ENCODE data around the gene ANGPTL2.

DNA sequence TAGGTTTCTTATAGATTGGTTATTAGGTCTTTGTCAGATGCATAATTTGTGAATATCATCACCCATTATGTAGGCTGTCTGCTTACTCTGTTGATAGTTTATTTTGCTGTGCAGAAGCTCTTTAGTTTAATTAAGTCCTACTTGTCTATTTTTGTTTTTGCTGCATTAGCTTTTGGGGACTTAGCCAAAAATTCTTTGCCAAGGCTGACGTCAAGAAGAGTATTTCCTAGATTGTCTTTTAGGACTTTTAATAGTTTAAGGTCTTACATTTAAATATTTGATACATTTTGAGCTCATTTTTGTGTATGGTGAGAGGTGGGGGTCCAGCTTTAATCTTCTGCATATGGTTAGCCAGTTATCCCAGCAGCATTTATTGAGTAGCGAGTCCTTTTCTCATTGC lies 24.8 kb upstream of the ANGPTL2 start:
- TF ChIP-seq, protein P1, sequence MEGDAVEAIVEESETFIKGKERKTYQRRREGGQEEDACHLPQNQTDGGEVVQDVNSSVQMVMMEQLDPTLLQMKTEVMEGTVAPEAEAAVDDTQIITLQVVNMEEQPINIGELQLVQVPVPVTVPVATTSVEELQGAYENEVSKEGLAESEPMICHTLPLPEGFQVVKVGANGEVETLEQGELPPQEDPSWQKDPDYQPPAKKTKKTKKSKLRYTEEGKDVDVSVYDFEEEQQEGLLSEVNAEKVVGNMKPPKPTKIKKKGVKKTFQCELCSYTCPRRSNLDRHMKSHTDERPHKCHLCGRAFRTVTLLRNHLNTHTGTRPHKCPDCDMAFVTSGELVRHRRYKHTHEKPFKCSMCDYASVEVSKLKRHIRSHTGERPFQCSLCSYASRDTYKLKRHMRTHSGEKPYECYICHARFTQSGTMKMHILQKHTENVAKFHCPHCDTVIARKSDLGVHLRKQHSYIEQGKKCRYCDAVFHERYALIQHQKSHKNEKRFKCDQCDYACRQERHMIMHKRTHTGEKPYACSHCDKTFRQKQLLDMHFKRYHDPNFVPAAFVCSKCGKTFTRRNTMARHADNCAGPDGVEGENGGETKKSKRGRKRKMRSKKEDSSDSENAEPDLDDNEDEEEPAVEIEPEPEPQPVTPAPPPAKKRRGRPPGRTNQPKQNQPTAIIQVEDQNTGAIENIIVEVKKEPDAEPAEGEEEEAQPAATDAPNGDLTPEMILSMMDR (IDR thresholded peaks at IDR 0.05; ENCODE audit: poor library complexity), result no peak
- TF ChIP-seq EZH2phosphoT487 (IDR thresholded peaks at IDR 0.05; ENCODE audit: low read depth, severe bottlenecking, unreplicated experiment), result no peak
